HCT116 (cell line): ENCODE measurements around the gene LIMS2. TPM values are rescaled to one million over a fixed set of nuclear protein-coding genes. Genes with fewer than 3 reads are reported as not detected.

Experiments
- ATAC-seq: fragments of 200-7000 bp; cut with Tn5 transposase; 2 replicates; pipeline ENCODE4 v1.9.1; 2020; ENCODE audit warnings: mild to moderate bottlenecking, moderate library complexity
- BruUV-seq: library from RNA; stranded (reverse); fragments of 400-500 nt; replicated peaks from 2 replicates; lab custom pipeline; 2021; lab: Mats Ljungman, UMichigan
- CTCF ChIA-PET: fragments of 300-600 bp; sonication (Branson Sonifier 250); formaldehyde crosslinking; loops from one replicate; lab custom pipeline; 2021; ENCODE audit warnings: antibody characterized with exemption; lab: Charles Lee
- POLR2A ChIA-PET: fragments of 300-600, 350-600 bp; sonication (Branson Sonifier 250); formaldehyde crosslinking; loops from one replicate; lab custom pipeline; 2021; ENCODE audit warnings: antibody characterized with exemption; lab: Charles Lee
- RAD21 ChIA-PET, 2 experiments: fragments of 300-600 bp; sonication (Branson Sonifier 250); formaldehyde crosslinking; loops; one replicate each; lab custom pipeline; 2023; ENCODE audit warnings: low total read pairs in 2 of 2; ENCODE audit not compliant: uncharacterized antibody in 2 of 2, unreplicated experiment in 2 of 2, low non-redundant PET in 1 of 2; lab: Charles Lee
- DNase-seq: peaks from one replicate; pipeline ENCODE4 v3.0.0-alpha.2; 2010; ENCODE audit warnings: low read depth, low spot score
- H2AFZ ChIP-seq: fragments of 200-600 bp; shearing (Covaris generic), sonication (generic); 2 replicates; pipeline ENCODE4 v1.6.1; 2017; ENCODE audit warnings: low read depth, mixed run types, mixed read lengths, antibody characterized with exemption, low read length; ENCODE audit not compliant: poor library complexity, severe bottlenecking
- H3K27ac ChIP-seq: 2 replicates; pipeline ENCODE4 v1.5.1; 2012; ENCODE audit warnings: low read depth, low read length
- H3K27me3 ChIP-seq: fragments of 200-600 bp; sonication (generic); 2 replicates; pipeline ENCODE4 v1.6.1; 2016; ENCODE audit warnings: mixed run types, low read length, mixed read lengths; ENCODE audit not compliant: insufficient read depth
- H3K36me3 ChIP-seq, 2 experiments: fragments of 200-500 bp in 1 of 2; fragments of 200-600 bp in 1 of 2; sonication (Bioruptor generic) in 1 of 2; sonication (generic) in 1 of 2; 2 replicates each; pipeline versions ENCODE4 v1.5.1 to v1.6.1; 2014 to 2016; ENCODE audit warnings: low read length in 2 of 2, inconsistent platforms in 1 of 2, mixed read lengths in 1 of 2, mixed run types in 1 of 2; ENCODE audit not compliant: insufficient read depth in 2 of 2, control insufficient read depth in 1 of 2
- H3K4me1 ChIP-seq, 2 experiments: fragments of 200-600 bp in 1 of 2; sonication (generic) in 1 of 2; 2 replicates each; pipeline versions ENCODE4 v1.5.1 to v1.6.1; 2012 to 2017; ENCODE audit warnings: low read length in 2 of 2, inconsistent platforms in 1 of 2, mild to moderate bottlenecking in 1 of 2, mixed read lengths in 1 of 2, mixed run types in 1 of 2, moderate library complexity in 1 of 2; ENCODE audit not compliant: insufficient read depth in 2 of 2, control insufficient read depth in 1 of 2
- H3K4me2 ChIP-seq: fragments of 200-600 bp; sonication (generic); 2 replicates; pipeline ENCODE4 v1.6.1; 2017; ENCODE audit warnings: mixed run types, low read length, mixed read lengths
- H3K4me3 ChIP-seq, 2 experiments: fragments of 200-600 bp in 1 of 2; sonication (generic) in 1 of 2; replicated peaks in 1 of 2; 2 replicates each; pipeline ENCODE4 v1.5.1; 2011 to 2016; ENCODE audit warnings: low read length in 2 of 2, control low read depth in 1 of 2, low read depth in 1 of 2, mild to moderate bottlenecking in 1 of 2, mixed read lengths in 1 of 2, mixed run types in 1 of 2
- H3K79me2 ChIP-seq: fragments of 200-600 bp; sonication (generic); 2 replicates; pipeline ENCODE4 v1.6.1; 2017; ENCODE audit warnings: mild to moderate bottlenecking, mixed run types, low read length, moderate library complexity, mixed read lengths; ENCODE audit not compliant: insufficient read depth
- H3K9ac ChIP-seq: fragments of 200-600 bp; sonication (generic); 2 replicates; pipeline ENCODE4 v1.6.1; 2016; ENCODE audit warnings: low read length, mixed read lengths
- H3K9me2 ChIP-seq: fragments of 200-600 bp; sonication (generic), shearing (Covaris generic); 2 replicates; pipeline ENCODE4 v1.6.1; 2017; ENCODE audit warnings: mixed run types, mild to moderate bottlenecking, moderate library complexity; ENCODE audit not compliant: insufficient read depth
- H3K9me3 ChIP-seq, 2 experiments: fragments of 200-500 bp in 1 of 2; fragments of 200-600 bp in 1 of 2; sonication (Bioruptor generic) in 1 of 2; sonication (generic) in 1 of 2; 2 replicates each; pipeline ENCODE4 v1.6.1; 2014 to 2017; ENCODE audit warnings: low read length in 2 of 2, mixed read lengths in 2 of 2, inconsistent platforms in 1 of 2, low read depth in 1 of 2, mild to moderate bottlenecking in 1 of 2, mixed run types in 1 of 2, moderate library complexity in 1 of 2; ENCODE audit not compliant: control insufficient read depth in 1 of 2, insufficient read depth in 1 of 2
- H4K20me1 ChIP-seq: fragments of 200-600 bp; sonication (generic), shearing (Covaris generic); 2 replicates; pipeline ENCODE4 v1.6.1; 2017; ENCODE audit warnings: mixed run types, mild to moderate bottlenecking, moderate library complexity; ENCODE audit not compliant: insufficient read depth
- FOSL1 ChIP-seq: IDR thresholded peaks from 2 replicates; pipeline ENCODE4 v1.6.1; 2012; ENCODE audit warnings: low read depth
- SIN3A ChIP-seq: IDR thresholded peaks from 2 replicates; pipeline ENCODE4 v1.6.1; 2012; ENCODE audit warnings: low read depth
- SP1 ChIP-seq: IDR thresholded peaks from 2 replicates; pipeline ENCODE4 v1.6.1; 2012; ENCODE audit warnings: low read depth
- SRF ChIP-seq: IDR thresholded peaks from 2 replicates; pipeline ENCODE4 v1.6.1; 2012; ENCODE audit warnings: low read depth
- YY1 ChIP-seq: IDR thresholded peaks from 2 replicates; pipeline ENCODE4 v1.6.1; 2011; ENCODE audit warnings: low read length, low read depth, moderate library complexity, mild to moderate bottlenecking; ENCODE audit not compliant: insufficient replicate concordance; ENCODE audit errors: extremely low read depth
- ZNF274 ChIP-seq: fragments of 200-500 bp; sonication (Bioruptor generic); IDR thresholded peaks from 2 replicates; pipeline ENCODE4 v1.6.1; 2014; ENCODE audit warnings: mild to moderate bottlenecking, low read depth, low read length, inconsistent platforms
- intact Hi-C: fragments of 100-400 bp; cut with micrococcal nuclease; formaldehyde crosslinking; loops from 2 replicates; pipeline ENCODE4 v1.10.0; 2022
- total RNA-seq: library from RNA; stranded (reverse); gene quantifications from one replicate; pipeline ENCODE4 v1.2.1, GENCODE V29; 2021; ENCODE audit not compliant: unreplicated experiment

The LIMS2 gene
- total RNA-seq, 1 experiment from 2014 or later = 3.7 TPM

DNA sequence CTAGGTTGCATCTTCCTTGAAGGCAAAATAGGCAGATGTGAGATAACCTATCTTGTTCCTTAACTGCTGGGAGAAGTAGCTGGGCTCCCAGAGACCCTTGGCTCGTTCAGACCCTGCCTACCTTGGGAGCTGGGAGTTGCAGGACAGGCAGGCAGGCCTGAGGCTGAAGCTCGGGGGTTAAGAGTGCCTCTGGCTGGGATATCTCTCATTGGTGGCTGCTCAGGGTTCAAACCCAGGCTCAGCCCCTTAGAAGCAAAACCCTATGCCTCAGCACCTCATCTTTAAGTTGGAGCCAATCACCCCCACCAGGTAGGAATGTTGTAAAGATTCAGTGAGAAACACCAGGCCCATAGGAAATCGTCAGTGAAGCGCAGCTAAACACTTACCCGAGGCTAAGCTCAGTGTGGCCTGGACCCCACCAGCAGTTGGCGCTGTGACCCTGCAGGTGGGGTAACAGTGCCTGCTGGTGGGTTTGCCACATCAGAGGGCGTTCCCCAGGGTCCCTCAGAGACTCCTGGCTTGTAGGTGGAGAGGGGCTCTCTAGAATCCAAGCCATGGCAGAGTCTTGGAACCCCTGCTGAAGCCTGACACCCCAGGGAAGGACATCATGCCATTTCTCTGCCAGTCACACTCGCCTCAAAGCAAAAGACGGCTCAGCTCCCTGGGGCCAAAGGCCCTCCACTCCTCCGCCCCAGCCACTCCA lies 84.0 kb downstream of the LIMS2 start (continued):
- no peak for TF ChIP-seq ZNF274
- no peak for TF ChIP-seq SRF
- no peak for TF ChIP-seq SP1
- TF ChIP-seq YY1 = no peak
- TF ChIP-seq, all 23 proteins: peak for 3

DNA sequence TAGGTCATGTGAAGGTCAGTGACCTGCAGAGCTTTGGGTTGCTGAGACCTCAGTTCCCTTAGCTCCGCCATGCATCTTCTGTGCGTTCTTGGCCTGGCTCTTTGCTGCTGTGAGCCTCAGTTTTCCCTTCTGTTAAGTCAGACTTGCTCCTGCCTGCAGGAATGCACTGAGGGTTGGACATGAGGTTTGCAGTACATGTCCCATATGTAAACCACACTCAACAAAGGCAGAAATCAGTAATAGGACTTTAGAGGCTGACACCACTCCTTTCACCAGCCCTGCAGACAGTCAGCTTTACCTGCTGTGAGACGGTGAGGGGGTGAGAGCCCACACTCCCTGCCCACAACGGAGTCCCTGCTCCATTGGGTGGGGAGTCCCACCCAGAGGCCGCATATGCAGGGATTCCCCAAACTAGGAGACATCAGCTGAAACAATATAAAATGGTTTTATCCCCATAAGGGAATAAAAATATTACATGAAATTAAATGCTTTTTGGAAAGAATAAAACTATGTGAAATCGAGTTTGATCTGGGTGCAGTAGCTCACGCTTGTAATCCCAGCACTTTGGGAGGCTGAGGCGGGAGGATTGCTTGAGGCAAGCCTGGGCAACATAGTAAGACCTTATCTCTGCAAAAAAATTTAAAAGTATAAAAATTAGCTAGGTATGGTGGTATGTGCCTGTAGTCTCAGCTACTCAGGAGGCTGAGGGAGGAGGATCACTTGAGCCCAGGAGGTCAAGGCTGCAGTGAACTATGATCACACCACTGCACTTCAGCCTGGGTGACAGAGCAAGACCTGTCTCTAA lies 84.7 kb downstream of the LIMS2 start:
- Histone ChIP-seq H3K36me3 (no peaks in the 10 kb centered on the region), H3K9ac (no peak overlapping the region), H3K9me2 (no peaks in the 10 kb centered on the region)
- ChIA-PET CTCF (interaction anchor here (0.6 to 2.5 kb wide), 28 partner anchors 8 to 394 kb away, joined by 3 to 97 read pairs (median 5); partner anchors contain the start of genes LIMS2 and SFT2D3), RAD21 (interaction anchor here (0.6 to 1.6 kb wide), 10 partner anchors 47 to 494 kb away, joined by 3 to 15 read pairs (median 3); partner anchors contain the start of gene ERCC3 (in 1 of the 2))
- intact Hi-C loops = loop anchor here (1.0 to 2.0 kb wide), 2 partner anchors 59 to 110 kb away; partner anchors contain the start of gene SFT2D3
- TF ChIP-seq SIN3A = no peak
- TF ChIP-seq FOSL1 = no peak
- TF ChIP-seq, all 23 proteins: peak for 0
- Histone ChIP-seq H2AFZ (peak overlapping the region; percentile 94), H3K27ac (no peak overlapping the region), H3K4me1 (peaks cover 0 to 8% of the 10 kb centered on the region in 2 experiments; a peak in 1 of 4 replicates), H3K4me3 (no peak overlapping the region), H3K9me3 (no peaks in the 10 kb centered on the region), H3K79me2 (no peaks in the 10 kb centered on the region), H3K4me2 (no peak overlapping the region), H3K27me3 (no peaks in the 10 kb centered on the region), H4K20me1 (no peaks in the 10 kb centered on the region)
- no peak for DNase-seq
- no TSS peak for BruUV-seq
- POLR2A ChIA-PET = interaction anchor here (0.5 to 1.2 kb wide), 6 partner anchors 46 to 394 kb away, joined by 3 to 6 read pairs (median 4); partner anchors contain the start of gene IWS1
- ATAC-seq = no peak
